ENCODE data around the gene EPOP. TPM values are rescaled to one million over a fixed set of nuclear protein-coding genes. Genes with fewer than 3 reads are reported as not detected.

EPOP gene
- total and polyA plus RNA-seq, 2 of the 13 experiments (the other 11 are each of a cell fraction or from before 2014, with no cell fraction given): 14.7 to 37.8 TPM

DNA sequence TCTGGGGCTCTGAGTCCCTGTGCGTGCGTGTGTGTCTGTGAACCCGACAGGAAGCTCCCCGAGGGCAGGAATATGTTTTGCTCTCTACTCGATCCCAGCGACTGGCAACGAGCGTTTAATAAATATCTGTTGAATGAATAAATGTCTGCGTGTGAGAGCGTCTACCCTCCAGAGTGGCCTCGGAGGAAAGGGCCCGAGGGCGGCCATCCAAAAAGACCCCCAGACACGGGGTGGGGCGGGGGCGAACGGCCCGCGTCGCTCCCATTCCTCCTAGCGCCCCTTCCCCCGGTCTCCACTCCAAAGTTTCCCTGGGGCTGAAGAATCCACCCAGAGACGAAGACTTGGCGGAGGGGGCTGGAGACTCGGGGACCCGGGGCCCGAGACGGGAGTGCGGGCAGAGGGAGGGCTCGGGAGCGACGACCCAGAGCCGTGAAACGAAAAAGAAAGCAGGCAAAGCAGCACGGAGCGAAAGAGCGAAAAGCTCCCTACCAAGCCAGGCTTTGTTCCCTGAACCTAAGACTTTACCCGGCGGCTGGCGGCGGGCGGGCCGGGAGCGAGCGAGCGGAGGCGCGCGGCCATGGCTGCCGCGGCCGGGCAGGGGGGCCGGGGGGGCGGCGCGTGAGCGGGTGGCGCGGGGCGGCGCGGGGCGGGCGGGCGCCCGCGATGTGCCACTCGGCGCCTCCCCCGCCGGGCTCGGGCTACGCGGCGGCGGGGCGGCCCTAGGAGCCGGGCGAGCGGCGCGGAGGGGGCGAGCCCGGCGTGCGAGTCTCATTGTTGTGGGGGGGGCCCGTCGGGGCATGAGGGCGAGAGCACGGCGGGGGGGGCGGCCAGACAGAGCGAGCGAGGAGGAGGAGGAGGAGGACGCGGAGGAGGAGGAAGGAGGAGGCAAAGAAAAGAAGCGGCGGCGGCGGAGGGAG lies 30.1 kb upstream of the EPOP start, which contains the start of gene MLLT6 (continued):
- TF ChIP-seq POLR2A (IDR thresholded peaks at IDR 0.05; ENCODE audit: insufficient read depth in 1 of 2, low read depth in 2 of 2, low read length in 2 of 2) (peak in 1 of 2 experiments; percentile 65; a peak in 1 of 4 replicates), RBFOX2 (IDR thresholded peaks at IDR 0.05; ENCODE audit: low read depth, low read length) (peak; percentile 83), ZNF432 (CRISPR knock-in tag; IDR thresholded peaks at IDR 0.05; ENCODE audit: borderline replicate concordance) (no peak), ZNF660 (CRISPR knock-in tag; IDR thresholded peaks at IDR 0.05; ENCODE audit: borderline replicate concordance, low read depth) (no peak), ZMYM3 (CRISPR knock-in tag; IDR thresholded peaks at IDR 0.05) (no peak), CEBPG (CRISPR knock-in tag; IDR thresholded peaks at IDR 0.05) (no peak), ZNF770 (CRISPR knock-in tag; IDR thresholded peaks at IDR 0.05) (no peak), ZNF260 (CRISPR knock-in tag; IDR thresholded peaks at IDR 0.05; ENCODE audit: borderline replicate concordance, low read depth) (no peak), ZBTB34 (CRISPR knock-in tag; IDR thresholded peaks at IDR 0.05) (no peak), ZBTB2 (CRISPR knock-in tag; IDR thresholded peaks at IDR 0.05; ENCODE audit: low read depth) (no peak; the same call in 1 of the 2 replicates), ZNF577 (CRISPR knock-in tag; IDR thresholded peaks at IDR 0.05; ENCODE audit: borderline replicate concordance, low read depth) (no peak), FOXM1 (CRISPR knock-in tag; IDR thresholded peaks at IDR 0.05) (no peak), ATF7-NPFF (CRISPR knock-in tag; IDR thresholded peaks at IDR 0.05; ENCODE audit: low read depth) (no peak), ZNF317 (CRISPR knock-in tag; IDR thresholded peaks at IDR 0.05) (no peak), THAP11 (CRISPR knock-in tag; IDR thresholded peaks at IDR 0.05) (no peak), SIN3B (IDR thresholded peaks at IDR 0.05; ENCODE audit: low read length) (no peak), TRIM24 (CRISPR knock-in tag; IDR thresholded peaks at IDR 0.05) (no peak)
- TF ChIP-seq, protein P1, sequence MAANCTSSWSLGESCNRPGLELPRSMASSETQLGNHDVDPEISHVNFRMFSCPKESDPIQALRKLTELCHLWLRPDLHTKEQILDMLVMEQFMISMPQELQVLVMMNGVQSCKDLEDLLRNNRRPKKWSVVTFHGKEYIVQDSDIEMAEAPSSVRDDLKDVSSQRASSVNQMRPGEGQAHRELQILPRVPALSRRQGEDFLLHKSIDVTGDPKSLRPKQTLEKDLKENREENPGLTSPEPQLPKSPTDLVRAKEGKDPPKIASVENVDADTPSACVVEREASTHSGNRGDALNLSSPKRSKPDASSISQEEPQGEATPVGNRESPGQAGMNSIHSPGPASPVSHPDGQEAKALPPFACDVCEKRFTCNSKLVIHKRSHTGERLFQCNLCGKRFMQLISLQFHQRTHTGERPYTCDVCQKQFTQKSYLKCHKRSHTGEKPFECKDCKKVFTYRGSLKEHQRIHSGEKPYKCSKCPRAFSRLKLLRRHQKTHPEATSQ (CRISPR knock-in tag; IDR thresholded peaks at IDR 0.05; ENCODE audit: borderline replicate concordance): no peak; the same call in none of the 2 replicates
